ENCODE data around the gene KLK6.

DNA sequence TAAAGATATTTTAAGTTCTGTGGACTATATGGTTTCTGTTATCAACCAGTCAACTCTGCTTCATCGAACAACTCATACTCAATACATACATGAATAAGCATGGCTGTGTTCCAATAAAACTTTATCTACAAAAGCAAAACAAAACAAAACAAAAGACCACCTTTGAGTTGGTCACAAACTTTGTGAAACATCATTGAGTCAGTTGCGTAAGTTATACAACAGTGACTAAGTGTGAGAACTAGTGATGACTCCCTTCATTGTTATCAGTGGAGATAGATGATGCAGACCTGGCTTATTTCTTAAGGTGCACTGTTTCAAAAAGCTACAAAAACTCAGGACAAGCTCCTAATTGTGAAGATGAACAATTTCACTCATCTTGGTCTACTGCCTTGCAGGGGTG, 43.7 kb downstream of the KLK6 start:
- TF ChIP-seq, protein P1, sequence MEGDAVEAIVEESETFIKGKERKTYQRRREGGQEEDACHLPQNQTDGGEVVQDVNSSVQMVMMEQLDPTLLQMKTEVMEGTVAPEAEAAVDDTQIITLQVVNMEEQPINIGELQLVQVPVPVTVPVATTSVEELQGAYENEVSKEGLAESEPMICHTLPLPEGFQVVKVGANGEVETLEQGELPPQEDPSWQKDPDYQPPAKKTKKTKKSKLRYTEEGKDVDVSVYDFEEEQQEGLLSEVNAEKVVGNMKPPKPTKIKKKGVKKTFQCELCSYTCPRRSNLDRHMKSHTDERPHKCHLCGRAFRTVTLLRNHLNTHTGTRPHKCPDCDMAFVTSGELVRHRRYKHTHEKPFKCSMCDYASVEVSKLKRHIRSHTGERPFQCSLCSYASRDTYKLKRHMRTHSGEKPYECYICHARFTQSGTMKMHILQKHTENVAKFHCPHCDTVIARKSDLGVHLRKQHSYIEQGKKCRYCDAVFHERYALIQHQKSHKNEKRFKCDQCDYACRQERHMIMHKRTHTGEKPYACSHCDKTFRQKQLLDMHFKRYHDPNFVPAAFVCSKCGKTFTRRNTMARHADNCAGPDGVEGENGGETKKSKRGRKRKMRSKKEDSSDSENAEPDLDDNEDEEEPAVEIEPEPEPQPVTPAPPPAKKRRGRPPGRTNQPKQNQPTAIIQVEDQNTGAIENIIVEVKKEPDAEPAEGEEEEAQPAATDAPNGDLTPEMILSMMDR (IDR thresholded peaks at IDR 0.05): no peak
- TF ChIP-seq POLR2A (IDR thresholded peaks at IDR 0.05; ENCODE audit: low read depth): no peak
